Bronchial epithelial cell (primary cell): ENCODE results near the gene PVALB. TPM values are rescaled to one million over a fixed set of nuclear protein-coding genes. Genes with fewer than 3 reads are reported as not detected.
A peak's percentile ranks its signal among the peaks of the same experiment; 100 is the strongest.

Experiments used
- DNase-seq: peaks from one replicate; pipeline ENCODE4 v3.0.0-alpha.2; 2010; ENCODE audit warnings: low read depth
- FAIRE-seq: peaks from 2 replicates; lab custom pipeline; 2011; peaks lifted over from hg19 to GRCh38; lab: Jason Lieb, UNC
- H3K27me3 ChIP-seq: 2 replicates; pipeline ENCODE4 v1.5.1; 2011; ENCODE audit warnings: low read length; ENCODE audit not compliant: control insufficient read depth, insufficient read depth
- H3K36me3 ChIP-seq: 2 replicates; pipeline ENCODE4 v1.5.1; 2011; ENCODE audit warnings: low read length; ENCODE audit not compliant: control insufficient read depth, insufficient read depth
- H3K4me3 ChIP-seq: 2 replicates; pipeline ENCODE4 v1.5.1; 2011; ENCODE audit warnings: mild to moderate bottlenecking, low read depth, low read length, control low read depth
- total RNA-seq: library from RNA; depleted of rRNA; stranded (reverse); fragments of >200 nt; gene quantifications from 2 replicates; pipeline ENCODE4 v1.2.1, GENCODE V29; 2014
- TF ChIP-seq, protein P1 (sequence below): IDR thresholded peaks from 2 replicates; pipeline ENCODE4 v1.5.1; 2011; ENCODE audit warnings: mild to moderate bottlenecking, moderate library complexity, low read length, control low read depth, inconsistent platforms; ENCODE audit not compliant: insufficient read depth, severe bottlenecking

Gene PVALB
- total RNA-seq, 1 donor from 2014 or later, result not detected

DNA sequence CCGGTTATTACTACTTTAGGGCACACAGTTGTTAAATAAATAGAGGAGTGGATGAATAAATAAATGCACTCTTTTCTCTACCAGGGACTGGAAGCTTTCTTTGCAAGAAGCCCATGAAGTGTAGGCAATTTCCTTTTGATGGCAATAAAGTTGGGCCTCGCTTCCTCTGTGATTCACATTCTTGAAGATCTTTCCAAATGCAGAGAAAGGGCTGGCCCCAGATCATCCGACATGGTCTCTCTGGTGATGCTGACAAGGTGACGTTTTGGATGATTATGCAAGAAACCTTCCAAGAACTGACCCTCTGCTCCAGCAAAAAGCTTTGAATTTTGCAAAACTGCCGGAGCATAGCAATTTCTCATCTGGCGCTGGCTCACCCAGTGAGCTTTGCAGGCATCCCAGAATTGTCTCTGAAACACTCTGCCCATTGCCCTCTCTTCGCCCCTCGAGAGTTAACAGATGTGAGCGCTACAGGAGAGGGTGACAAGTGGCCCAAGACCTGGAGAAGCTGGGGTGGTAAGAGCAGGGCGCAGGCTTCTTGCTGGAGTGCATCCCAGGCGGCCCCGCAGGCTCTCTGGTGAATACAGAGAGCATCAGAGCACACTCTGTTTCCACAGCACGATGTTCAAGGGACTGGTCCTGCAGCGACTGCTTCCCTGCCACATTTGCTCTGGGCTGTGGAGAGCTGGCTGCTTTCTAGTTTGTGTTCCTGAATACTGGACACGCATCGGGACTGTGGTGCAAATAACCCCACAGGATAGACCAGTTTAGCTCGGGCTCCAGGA lies 29.4 kb downstream of the PVALB start:
- Histone ChIP-seq H3K4me3 (no peak overlapping the region), H3K27me3 (peaks cover 13% of the 10 kb centered on the region), H3K36me3 (no peaks in the 10 kb centered on the region)
- DNase-seq, result no peak
- FAIRE-seq, result no peak
- TF ChIP-seq, protein P1, sequence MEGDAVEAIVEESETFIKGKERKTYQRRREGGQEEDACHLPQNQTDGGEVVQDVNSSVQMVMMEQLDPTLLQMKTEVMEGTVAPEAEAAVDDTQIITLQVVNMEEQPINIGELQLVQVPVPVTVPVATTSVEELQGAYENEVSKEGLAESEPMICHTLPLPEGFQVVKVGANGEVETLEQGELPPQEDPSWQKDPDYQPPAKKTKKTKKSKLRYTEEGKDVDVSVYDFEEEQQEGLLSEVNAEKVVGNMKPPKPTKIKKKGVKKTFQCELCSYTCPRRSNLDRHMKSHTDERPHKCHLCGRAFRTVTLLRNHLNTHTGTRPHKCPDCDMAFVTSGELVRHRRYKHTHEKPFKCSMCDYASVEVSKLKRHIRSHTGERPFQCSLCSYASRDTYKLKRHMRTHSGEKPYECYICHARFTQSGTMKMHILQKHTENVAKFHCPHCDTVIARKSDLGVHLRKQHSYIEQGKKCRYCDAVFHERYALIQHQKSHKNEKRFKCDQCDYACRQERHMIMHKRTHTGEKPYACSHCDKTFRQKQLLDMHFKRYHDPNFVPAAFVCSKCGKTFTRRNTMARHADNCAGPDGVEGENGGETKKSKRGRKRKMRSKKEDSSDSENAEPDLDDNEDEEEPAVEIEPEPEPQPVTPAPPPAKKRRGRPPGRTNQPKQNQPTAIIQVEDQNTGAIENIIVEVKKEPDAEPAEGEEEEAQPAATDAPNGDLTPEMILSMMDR, result no peak

DNA sequence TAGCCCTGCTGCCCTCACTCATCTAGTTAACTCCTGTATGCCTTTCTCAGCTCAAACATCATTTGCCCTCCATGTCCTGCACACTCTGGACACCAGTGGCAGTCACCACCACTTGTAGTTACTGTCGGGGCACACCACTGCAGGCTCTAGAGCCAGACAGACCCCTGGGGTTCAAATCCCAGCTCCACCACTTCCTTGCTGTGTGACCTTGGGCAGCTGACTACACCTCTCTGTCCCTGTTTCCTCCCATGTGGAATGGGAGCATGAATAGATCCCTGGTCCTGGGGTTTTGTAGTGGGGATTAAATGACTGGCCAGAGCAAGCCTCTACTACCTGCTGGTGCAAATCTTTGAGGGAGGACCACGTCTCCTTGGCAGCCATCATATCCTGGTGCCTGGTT lies 33.1 kb downstream of the PVALB start:
- DNase-seq (no peak), FAIRE-seq (no peak)
- H3K27me3 ChIP-seq, result peaks cover 9% of the 10 kb centered on the region
- no peak overlapping the region for H3K4me3 ChIP-seq
- TF ChIP-seq, protein P1, result no peak
- H3K36me3 ChIP-seq, result no peaks in the 10 kb centered on the region

DNA sequence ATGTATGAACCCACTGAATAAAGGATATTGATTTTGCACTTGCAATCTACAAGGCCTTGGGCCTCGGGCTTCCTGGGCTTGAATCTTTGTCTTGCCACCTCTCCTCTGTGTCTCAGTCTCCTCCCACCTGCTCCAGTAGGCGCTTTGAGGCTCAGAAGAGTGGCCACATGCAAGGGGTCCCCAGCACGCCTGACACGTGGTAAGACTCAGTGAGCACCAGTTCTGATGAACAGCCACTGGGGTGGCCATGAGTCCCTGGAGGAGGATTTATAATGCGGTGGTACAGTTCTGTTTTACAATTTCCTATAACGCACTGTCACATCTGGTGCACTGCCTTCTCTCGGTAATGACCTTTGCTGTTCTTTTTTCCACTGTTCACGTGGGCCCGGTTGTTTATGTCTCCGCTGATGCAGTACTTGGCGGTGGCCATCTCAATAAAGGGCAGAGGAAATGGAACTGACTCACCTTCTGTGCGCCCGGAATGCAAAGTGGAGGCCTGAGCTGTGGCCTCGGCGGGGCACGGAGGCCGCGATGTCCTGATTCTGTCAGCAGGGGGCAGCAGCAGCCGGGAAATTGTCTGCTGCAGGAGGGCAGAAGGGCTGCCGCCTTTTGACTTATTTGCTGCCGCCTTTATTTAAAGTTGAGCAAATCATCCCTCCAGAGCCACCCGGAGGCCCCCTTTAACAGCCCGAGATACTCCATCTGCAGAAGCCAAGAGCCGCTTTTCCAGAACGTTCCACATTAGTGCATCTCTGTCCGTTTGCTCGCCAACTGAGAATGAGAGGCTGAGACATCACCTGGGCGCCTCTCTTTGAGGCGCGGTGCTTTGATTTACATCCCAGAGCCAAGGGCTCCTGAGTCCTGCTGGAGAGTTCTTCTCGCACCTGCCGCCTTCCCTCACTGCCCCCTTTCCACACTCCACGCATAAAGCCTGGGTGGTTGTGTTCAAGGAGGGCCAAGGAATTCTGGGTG lies 34.9 kb downstream of the PVALB start:
- FAIRE-seq (no peak), DNase-seq (peak; percentile 68)
- Histone ChIP-seq H3K4me3 (no peak overlapping the region), H3K36me3 (no peaks in the 10 kb centered on the region), H3K27me3 (peaks cover 3% of the 10 kb centered on the region)
- TF ChIP-seq, protein P1, result peak; percentile 93

DNA sequence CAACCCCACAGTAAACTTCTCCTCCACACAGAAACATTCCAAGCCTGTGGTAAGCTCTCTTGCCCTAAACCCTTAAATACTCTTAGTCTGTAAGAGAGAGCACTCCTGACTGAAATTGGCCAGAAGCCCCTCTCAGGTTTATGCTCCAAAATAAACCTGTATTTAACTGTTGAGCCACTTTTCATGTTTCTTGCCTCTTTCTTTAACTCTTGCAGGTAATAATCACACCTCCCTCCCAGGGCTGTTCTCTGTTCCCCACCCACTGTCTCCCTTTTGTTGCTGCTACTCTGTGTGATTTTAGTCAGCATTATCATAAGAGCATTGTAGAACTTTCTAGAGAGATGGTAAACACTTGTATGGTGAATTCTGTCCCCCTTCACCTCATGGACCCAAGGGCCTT lies 38.8 kb downstream of the PVALB start:
- no peak for FAIRE-seq
- H3K36me3 ChIP-seq, result no peaks in the 10 kb centered on the region
- no peak for DNase-seq
- no peak overlapping the region for H3K4me3 ChIP-seq
- TF ChIP-seq, protein P1, result no peak
- H3K27me3 ChIP-seq, result no peaks in the 10 kb centered on the region

DNA sequence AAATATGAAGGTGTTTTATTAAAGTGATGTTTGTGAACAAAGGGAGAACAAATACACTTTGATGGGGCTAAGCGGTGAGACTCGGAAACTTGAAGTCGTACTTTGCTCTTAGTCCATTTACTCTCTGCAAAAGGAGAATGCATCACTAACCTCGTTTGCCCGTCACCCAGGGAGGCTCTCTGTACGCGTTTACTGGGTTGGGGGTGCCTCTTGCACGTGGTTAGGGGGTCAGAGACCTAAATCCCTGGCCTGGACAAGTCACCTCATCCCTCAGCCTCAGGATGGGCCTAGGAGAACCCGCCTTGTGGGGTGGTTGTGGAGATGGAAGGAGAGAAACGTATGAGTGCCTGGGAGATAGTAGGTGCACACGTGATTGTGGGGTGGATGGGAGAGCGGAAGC lies 40.1 kb downstream of the PVALB start:
- H3K27me3 ChIP-seq, result no peaks in the 10 kb centered on the region
- TF ChIP-seq, protein P1, result no peak
- peak overlapping the region; percentile 8 for H3K4me3 ChIP-seq
- DNase-seq (no peak), FAIRE-seq (no peak)
- H3K36me3 ChIP-seq, result no peaks in the 10 kb centered on the region
